GM03348 (cell line): Measurements from ENCODE around the gene DYNC1H1.
A peak's percentile ranks its signal among the peaks of the same experiment; 100 is the strongest.

Source experiments
- DNase-seq: peaks from one replicate; pipeline ENCODE4 v3.0.0; 2012; ENCODE audit warnings: low spot score

Gene DYNC1H1

DNA sequence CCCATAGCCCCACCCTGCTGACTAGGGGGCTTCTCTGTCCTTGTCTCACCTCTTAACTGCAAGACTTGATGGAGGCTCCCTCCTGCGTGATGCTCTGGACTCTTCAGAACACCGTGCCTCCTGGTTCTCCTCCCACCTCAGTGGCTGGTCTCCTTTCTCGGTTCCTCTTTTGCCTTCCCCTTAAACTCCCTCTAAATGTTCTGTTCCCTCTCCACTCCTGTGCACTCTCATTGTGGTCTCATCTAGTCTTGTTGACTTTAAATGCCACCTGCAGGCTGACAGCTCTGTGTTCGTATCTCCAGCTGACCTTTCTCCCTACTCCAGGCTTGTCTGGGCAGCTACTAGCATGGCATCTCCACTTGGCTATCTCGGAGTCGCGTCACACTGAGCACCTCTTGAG lies 28.3 kb downstream of the DYNC1H1 start:
- no peak for DNase-seq

DNA sequence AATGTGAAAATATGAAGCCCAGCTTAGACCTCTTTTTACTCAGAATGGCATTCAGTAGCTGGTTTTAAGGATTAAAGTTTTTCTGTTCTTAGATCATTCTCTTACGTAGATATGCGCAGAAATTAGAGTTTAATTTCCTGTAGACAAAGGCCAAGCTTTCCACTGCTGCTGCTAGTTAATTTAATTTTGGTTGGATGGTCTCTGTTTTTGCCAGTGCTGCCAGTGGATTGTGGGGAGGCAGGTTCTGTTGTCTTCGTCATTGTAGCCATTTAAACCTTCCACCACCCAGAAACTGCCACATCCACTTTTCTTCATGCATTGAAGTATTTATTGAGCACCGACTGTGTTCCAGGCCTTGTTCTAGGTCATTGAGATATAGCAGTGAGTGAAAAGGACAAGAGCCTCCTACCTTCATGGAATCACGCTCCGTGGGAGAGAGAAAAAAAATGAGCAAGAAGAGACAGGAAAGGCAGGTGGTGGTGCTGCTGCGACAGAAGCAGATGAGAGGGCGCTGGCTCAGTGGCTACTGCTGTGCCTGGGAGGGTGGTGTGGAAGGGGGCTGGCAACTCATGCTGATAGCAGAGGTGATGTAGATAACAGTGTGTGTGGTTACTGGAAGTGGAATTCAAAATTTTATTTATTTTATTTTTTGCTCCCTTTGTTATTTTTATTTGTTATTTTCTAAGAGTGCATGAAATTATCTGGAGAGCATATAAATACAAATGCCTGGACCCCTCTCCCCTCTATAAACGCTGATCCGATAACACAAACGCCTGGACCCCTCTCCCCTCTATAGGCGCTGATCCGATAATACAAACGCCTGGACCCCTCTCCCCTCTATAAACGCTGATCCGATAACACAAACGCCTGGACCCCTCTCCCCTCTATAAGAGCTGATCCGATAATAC lies 33.3 kb downstream of the DYNC1H1 start:
- DNase-seq, result no peak

DNA sequence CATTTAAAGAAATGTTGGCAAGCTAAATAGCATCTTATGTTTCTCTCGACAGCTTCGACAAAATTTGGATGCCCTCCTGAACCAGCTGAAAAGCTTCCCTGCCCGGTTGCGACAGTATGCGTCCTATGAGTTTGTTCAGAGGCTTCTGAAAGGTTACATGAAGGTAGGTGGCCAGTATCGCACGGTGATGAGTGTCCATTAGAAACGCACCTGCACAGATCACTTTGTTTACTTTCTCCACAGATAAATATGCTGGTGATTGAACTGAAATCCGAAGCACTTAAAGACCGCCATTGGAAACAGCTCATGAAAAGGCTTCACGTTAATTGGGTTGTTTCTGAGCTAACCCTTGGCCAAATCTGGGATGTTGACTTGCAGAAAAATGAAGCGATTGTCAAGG lies 36.5 kb downstream of the DYNC1H1 start:
- no peak for DNase-seq

DNA sequence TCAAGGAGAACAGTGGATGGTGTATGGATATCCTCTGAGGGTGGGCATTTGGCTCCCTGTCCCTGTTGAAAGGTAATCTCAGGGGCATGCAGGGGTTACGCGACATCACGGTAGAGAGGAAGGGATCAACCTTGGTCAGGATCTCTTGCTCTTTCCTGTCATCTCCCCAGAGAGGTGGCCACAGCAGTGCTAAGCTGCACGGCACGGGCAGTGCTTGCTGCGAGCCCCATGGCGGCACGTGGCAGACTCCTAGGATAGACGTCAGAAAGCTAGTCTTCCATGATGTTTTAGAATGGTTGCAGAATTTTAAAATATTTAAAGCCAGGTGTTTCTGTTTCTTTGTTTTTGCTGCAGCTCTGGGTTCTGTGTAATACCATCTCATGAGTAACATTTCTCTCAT lies 41.0 kb downstream of the DYNC1H1 start:
- DNase-seq, result no peak

DNA sequence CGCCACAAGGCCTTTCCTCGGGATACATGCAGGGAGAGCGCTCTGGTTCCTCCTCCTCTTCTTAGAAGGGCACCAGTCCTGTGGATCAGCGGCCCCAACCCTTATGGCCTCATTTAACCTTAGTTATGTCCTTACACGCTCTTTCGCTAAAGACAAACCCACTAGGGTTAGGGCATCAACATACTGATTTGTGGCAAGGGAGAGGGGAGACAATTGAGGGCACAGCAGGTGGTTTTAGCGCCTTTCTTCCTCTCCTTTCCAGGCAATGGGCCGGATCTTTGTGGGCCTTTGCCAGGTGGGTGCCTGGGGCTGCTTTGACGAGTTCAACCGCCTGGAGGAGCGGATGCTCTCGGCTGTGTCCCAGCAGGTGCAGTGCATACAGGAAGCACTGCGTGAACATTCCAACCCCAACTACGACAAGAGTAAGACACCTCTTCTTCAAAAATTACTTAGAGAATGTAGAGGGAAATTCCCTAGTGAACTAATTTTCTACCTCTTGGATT lies 43.6 kb downstream of the DYNC1H1 start:
- no peak for DNase-seq

DNA sequence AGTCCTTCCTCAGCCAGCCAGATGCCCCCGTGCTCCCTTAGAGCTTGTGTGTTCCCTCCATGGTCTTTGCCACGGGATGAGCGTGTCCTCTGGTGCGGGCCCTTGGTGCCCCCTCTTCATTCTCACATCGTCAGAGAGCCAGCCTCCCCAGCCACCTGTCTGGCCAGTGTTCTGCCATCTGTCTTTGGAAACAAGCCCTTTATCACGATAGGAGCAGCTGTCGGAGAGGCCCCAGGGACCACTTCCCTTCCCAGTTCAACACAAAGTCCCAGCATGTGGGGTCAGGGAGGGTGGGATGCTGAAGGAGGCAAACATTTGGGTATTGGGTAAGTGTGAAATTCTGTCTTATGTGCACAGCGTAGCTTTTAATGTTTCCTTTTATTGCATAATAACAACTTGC lies 44.5 kb downstream of the DYNC1H1 start:
- DNase-seq, result no peak

DNA sequence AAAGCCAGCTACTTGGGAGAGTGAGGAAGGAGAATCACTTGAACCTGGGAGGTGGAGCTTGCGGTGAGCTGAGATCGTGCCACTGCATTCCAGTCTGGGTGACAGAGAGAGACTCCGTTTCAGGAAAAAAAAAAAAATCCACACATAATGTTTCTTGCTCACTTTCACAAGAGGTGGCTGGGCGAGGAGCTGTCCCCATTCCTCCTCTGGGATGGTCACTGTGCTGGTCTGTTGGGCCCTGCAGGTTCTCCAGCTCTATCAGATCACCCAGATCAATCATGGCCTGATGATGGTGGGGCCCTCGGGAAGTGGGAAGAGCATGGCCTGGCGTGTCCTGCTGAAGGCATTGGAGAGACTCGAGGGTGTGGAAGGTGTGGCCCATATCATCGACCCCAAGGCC lies 47.3 kb downstream of the DYNC1H1 start:
- DNase-seq, result no peak

DNA sequence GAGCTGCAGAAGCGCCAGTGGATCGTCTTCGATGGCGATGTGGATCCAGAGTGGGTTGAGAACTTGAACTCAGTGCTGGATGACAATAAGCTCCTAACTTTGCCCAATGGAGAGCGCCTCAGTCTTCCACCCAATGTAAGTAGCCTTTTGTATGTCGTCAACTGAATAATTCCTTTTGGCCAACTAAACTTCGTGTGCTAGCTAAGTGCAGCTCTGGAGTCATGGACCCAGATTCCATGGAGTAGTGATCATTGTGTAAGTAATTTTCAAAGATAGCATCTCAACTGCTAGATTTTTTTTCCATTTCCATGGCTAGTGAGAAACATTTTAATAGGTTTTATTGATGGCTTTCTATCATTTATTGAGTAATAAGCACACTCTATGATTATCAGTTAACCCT lies 48.0 kb downstream of the DYNC1H1 start:
- no peak for DNase-seq

DNA sequence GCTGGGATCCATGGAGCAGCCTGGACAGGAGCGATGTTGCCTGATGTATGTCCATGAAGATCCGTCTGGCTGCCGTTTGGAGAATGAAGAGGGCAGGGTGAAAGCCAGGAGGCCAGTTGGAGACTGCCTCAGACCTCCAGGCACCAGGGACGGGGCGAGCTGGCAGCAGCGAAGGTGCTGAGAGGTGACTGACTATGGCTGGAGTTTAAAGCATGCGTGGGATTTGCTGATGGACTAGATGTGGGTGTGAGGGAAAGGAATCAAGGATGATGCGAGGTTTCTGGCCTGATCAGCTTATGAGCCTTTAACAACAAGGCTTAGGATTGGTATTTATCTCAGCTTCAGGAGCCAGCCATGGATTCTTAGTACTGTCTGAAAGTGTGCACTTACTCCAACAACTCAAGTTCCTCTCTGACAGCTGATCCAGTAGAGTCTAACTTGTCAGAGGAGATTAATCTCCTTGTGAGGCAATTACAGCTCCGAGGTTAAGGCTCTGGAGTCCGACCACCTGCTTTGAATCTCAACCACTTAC lies 49.4 kb downstream of the DYNC1H1 start:
- no peak for DNase-seq

DNA sequence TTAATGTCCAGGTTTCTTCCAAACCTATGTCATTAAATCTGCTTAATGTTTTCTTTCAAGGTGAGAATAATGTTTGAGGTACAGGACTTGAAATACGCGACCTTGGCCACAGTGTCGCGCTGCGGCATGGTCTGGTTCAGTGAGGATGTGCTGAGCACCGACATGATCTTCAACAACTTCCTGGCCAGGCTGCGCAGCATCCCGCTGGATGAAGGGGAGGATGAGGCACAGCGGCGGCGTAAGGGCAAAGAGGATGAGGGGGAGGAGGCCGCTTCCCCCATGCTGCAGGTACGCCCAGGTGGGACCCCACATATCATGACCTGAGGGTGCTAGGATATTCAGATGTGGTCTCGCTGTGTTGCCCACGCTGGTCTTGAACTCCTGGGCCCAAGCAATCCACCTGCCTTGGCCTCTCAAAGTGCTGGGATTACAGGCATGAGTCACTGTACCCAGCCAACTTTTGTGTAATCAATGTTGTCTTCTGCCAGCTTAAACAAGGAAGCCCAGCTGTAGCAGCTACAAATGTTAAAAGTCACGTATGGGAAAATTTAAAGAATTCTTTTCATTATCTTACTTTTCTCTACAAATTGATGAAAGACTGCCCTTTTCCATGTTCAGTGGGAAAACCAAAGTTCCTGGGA lies 50.8 kb downstream of the DYNC1H1 start:
- DNase-seq, result no peak

DNA sequence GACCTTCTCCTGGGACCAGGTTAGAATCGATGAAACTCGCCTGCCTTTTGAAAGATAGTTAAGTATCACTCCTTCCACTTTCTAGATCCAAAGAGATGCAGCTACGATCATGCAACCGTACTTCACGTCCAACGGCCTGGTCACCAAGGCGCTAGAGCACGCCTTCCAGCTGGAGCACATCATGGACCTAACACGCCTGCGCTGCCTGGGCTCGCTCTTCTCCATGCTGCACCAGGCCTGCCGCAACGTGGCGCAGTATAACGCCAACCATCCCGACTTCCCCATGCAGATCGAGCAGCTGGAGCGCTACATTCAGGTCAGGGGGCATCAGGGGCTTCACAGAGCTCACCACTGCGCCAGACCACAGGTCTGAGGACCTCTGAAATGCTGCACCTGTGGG lies 51.4 kb downstream of the DYNC1H1 start:
- DNase-seq, result no peak

DNA sequence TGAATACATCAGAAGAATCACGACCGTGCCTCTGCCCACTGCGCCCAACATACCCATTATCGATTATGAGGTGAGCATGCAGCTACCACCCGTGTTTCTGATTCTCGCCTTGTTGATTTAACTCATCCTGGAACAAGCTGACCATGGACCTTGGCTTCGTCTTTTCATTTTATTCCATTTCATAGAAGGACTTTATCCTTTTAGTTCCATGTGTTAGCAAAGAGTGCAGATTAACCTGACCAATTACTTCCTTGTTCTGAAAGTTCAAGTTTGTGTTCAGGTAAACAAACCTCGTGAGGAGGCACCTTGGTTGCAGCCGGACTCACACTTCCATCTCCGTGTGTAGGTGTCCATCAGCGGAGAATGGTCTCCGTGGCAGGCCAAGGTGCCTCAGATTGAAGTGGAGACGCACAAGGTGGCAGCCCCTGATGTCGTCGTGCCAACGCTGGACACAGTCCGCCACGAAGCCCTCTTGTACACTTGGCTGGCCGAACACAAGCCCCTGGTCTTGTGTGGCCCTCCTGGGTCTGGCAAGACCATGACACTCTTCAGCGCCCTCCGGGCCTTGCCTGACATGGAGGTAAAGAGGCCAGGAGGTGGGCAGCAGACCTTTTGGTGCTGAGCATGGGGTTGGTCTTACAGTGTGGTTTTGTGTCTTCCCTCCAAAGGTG lies 52.2 kb downstream of the DYNC1H1 start:
- no peak for DNase-seq

DNA sequence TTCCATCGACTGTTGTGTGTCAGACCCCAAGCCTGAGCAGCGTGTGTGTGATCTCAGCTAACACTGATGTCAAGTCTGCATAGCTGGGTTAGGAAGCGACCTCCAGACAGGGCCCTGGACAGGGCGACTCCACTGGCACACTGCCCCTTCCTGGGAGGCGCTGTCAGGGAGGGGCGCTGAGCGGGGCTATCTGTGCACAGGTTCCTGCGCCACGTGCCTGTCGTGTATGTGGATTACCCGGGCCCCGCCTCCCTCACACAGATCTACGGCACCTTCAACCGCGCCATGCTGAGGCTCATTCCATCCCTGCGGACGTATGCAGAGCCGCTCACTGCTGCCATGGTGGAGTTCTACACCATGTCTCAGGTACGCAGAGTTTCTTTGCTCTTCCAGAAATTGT lies 53.9 kb downstream of the DYNC1H1 start:
- no peak for DNase-seq

DNA sequence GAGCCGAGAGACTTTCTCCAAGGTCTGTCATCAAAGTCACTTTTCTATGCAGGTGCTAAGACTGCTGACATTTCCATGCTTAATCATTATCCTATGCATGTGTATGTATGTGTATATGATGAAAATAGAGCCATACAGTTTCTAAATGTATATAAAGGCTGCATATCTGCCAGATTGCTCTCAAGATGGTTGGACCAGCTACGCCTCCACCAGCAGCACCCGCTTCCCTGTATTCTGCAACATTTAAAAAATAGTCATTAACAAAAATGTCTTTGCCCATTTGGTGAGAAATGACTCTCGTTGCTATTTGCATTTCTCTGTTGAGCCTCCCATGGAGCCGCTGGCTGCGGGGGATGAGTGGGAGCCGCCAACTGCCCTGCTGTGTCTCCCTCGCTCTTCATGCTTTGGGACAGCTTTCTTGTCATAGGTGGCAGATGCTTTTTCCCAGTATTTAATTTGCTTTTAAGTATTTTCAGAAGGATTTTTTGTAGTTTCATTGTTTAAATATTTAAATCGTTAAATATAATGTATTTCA lies 54.7 kb downstream of the DYNC1H1 start:
- DNase-seq, result no peak

DNA sequence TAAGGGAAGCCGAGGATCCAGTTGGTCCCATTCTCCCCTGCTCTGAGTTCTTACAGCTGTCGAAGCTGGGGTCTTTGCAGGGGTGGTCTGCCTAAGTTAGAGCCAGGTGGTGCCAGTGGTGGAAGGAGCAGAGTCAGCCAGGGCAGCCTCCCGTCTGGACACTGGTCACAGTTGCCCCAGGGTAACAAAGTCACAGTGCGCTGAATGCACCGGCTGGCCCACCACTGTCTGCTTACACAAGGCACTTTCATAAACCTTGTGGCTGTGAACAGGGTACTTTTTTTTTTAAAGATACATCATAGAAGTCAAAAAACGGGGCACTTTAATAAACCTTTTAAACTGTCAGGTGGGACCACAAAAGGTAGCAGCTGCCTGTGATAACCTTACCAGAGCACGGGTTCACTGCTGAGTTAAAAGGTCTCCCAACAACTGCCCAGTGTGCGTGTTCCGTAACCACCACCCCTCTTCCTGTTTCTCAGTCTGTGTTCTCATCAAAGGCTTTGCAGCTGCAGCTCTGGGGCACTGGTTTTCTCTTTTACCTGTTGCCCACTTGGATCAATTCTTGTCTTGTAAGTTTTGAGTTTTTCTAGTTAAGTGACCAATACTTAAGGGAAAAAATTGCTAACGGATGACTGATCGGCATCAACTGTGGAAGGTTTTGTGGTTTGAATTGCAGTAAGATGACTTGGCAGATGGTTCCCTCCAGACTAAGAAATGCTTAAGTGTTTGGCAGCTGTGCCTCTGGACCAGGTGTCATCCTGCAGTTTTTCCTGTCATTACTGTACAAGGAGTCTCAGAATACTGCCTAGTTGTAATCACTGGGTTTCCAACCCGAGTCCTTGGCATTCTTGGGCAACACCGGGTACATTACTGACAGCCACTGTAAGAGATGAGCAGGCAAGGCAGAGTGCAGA lies 55.9 kb downstream of the DYNC1H1 start:
- peak; percentile 77 for DNase-seq

DNA sequence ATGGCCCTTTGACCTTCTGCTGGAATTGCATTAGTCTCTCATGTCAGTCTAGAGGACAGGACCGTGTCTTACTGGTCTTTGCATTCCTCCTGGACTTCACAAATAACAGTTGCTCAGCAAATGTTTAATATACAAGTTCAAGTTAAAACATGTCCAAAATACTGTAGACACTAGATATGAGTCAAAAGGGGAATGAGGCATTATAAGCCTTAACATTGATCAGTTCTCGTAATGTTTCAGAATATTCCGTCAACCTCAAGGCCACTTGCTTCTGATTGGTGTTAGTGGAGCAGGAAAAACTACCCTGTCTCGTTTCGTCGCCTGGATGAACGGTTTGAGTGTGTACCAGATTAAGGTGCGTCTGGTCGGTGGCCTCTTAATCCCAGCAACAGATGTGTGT lies 62.6 kb downstream of the DYNC1H1 start:
- DNase-seq, result no peak

DNA sequence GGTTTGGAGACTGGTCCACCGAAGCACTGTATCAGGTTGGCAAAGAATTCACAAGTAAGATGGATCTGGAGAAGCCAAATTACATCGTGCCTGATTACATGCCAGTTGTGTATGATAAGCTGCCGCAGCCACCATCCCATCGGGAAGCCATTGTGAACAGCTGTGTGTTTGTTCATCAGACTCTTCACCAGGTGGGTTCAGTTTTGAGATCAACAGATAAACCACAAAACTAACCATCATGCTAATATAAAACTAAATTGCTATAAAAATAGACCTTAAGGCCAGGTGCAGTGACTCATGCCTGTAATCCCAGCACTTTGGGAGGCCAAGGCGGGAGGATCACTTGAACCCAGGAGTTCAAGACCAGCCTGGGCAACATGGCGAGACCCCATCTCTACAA lies 63.6 kb downstream of the DYNC1H1 start:
- DNase-seq, result no peak

DNA sequence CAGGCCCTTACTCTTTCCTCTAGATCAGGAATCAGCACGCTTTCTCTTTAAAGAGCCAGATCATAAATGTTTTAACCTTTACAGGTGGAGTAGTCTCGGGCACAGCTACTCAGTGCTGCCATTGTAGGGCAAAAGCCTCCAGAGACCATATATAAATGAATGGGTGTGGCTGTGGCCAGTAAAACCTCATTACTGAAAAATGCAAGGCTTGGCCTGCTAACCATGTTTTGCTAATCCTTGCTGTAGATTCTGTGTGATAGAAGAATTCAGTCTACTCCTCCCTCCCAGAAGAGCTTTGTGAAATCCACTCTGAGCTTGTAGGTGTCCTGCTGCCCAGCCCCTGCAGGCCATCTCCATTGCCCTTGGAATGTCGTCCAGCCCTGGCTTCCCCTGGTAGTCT lies 64.4 kb downstream of the DYNC1H1 start:
- peak; percentile 85 for DNase-seq

DNA sequence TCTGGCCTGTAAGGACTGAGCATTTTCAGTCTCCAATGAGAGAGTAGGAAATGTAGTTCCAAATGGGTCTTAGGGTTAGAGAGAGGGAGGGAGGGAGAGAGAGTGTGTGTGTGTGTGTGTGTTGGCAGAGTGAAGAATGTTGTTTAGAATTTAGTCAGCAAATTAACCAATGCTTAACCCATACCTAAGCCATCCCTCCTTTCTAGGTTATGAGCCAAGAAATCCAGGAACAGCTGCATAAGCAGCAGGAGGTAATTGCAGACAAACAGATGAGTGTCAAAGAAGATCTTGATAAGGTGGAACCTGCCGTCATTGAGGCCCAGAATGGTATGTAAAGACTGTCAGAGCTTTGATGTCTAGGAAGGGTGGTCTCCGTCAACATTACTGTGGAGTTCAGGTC lies 65.6 kb downstream of the DYNC1H1 start:
- no peak for DNase-seq

DNA sequence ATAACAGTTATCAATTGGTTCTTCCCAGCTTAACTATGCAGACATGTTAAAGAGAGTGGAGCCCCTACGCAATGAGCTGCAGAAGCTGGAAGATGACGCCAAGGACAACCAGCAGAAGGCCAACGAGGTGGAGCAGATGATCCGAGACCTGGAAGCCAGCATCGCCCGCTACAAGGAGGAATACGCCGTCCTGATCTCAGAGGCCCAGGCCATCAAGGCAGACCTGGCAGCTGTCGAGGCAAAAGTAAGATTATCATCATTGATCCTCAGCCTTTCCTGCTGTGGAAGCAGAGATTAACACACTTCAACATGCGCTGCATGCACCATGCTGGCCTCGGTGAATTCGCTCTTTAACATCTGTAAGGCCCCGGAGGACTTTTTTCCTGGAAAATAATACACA lies 68.9 kb downstream of the DYNC1H1 start:
- no peak for DNase-seq

DNA sequence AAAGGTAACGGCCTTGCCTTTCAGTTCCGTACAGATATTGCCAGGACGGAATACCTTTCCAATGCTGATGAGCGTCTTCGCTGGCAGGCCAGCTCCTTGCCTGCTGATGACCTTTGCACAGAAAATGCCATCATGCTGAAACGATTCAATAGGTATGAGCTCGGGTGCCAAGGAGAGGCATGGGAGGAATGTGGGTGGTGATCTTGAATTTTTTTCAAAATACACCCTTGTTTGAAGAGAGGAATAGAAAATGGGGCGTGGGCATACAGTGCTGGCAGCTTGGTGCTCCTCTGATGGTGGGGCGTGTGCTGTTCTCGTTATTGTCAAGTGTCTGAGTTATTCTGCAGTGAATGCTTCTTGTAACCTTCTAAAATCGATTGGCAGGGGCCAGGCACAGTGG lies 69.9 kb downstream of the DYNC1H1 start:
- DNase-seq, result no peak
